Measurements from ENCODE around the gene HHEX.

The HHEX gene

GRCh38 chr10:92678206-92678605 lies 11.5 kb upstream of the HHEX start:
- DNase-seq (ENCODE audit: low read depth, low spot score) = no peak
- POLR2A ChIA-PET = no interaction called here
- no peak overlapping the region for H3K4me3 ChIP-seq (ENCODE audit: low read depth, low read length)
- CTCF ChIA-PET = interaction anchor here (1.4 kb wide), 1 partner anchor 161 kb away, joined by 3 read pairs; no protein-coding TSS in a partner anchor
- TF ChIP-seq CTCF (IDR thresholded peaks at IDR 0.05; ENCODE audit: insufficient read depth, low read length, missing control alignments) = no peak

DNA sequence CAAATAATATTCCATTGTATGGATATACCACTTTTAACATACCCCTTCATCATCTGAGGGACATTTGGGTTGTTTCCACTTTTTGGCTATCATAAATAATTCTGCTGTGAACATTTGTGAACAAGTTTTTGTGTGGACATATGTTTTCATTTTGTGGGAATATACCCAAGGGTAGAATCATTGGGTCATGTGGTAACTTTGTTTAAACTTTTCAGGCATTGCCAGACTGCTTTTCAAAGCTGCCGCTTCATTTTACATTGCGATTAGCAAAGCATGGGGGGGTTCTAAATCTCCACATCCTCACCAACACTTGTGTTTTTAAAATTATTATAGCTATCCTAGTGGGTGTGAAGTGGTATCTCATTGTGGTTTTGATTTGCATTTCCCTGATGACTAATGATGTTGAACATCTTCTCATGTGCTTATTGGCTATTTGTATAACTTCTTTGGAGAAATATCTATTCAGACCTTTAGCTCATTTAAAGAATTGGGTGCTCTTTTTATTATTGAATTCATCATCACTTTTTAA lies 8.4 kb upstream of the HHEX start:
- CTCF ChIA-PET = interaction anchor here (0.9 to 1.4 kb wide), 2 partner anchors 8 to 9 kb away, joined by 3 to 7 read pairs; partner anchors contain the start of gene HHEX
- POLR2A ChIA-PET = no interaction called here
- no peak for TF ChIP-seq CTCF (IDR thresholded peaks at IDR 0.05; ENCODE audit: insufficient read depth, low read length, missing control alignments)
- no peak overlapping the region for H3K4me3 ChIP-seq (ENCODE audit: low read depth, low read length)
- DNase-seq (ENCODE audit: low read depth, low spot score) = no peak

DNA sequence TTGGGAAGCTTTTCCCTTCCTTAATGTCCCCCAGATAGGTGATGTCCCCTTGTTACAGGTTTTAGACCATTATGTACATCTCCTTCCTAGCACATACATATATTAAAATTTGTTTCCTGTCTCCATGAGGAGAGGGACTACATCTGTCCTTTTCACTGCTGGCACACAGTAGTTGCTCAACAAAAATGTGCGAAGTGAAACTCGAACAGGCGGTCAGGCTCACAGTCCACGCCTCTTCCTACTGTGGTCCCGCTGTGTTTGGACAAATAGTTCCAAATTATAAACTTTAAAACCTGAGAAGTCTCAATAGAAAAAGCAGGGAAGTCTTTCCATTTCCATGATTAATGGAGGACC lies 1.2 kb upstream of the HHEX start:
- peak overlapping the region; percentile 68 for H3K4me3 ChIP-seq (ENCODE audit: low read depth, low read length)
- TF ChIP-seq CTCF (IDR thresholded peaks at IDR 0.05; ENCODE audit: insufficient read depth, low read length, missing control alignments) = no peak
- no peak for DNase-seq (ENCODE audit: low read depth, low spot score)
- ChIA-PET CTCF (interaction anchor here (0.9 to 1.3 kb wide), 4 partner anchors 9 to 172 kb away, joined by 3 to 5 read pairs (median 3); no protein-coding TSS in a partner anchor), POLR2A (no interaction called here)

DNA sequence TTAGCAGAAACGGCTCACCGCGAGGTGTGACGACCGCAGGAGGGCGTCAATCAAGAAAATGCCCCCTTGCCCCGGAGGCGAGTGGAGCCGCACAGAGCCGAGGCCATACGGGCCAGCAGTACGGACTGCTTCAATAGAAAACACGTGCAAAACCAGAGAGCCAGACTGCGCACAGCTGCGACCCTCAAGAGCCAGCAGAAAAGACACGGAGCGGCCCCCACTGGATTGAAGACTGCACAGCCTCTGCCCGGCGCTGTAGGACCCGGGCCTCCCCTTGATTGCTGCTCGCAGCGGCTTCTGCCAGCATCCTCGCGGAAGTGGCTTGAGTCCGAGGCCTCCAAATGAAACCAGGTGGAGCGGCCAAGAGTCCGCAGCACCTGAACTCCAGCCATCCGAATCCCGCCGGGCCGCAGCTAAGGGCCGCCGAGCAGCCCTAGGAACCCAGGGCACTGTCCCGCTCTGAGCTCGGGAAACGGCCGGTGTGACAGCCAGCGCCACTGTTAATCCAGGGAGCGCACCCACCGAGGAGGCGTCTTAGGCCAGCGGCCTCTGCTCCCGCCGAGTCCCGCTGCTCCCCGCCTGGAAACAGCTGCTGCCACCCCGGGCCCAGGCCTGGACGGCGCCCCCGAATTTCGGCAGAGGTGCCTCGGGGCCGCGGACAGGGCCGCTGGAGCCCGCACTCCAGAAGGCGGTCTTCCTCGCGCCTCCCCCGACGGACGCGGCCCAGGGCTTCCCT lies 660 bp upstream of the HHEX start:
- CTCF ChIA-PET = interaction anchor here (1.3 to 2.0 kb wide), 4 partner anchors 8 to 155 kb away, joined by 3 to 7 read pairs (median 5); no protein-coding TSS in a partner anchor
- DNase-seq (ENCODE audit: low read depth, low spot score) = no peak
- peak overlapping the region; percentile 68 for H3K4me3 ChIP-seq (ENCODE audit: low read depth, low read length)
- POLR2A ChIA-PET = interaction anchor here (1.8 kb wide), 1 partner anchor 10 kb away, joined by 5 read pairs; no protein-coding TSS in a partner anchor
- no peak for TF ChIP-seq CTCF (IDR thresholded peaks at IDR 0.05; ENCODE audit: insufficient read depth, low read length, missing control alignments)

GRCh38 chr10:92690211-92690914 lies 608 bp downstream of the HHEX start:
- no peak for TF ChIP-seq CTCF (IDR thresholded peaks at IDR 0.05; ENCODE audit: insufficient read depth, low read length, missing control alignments)
- ChIA-PET POLR2A (interaction anchor here (1.8 kb wide), 1 partner anchor 9 kb away, joined by 5 read pairs; no protein-coding TSS in a partner anchor), CTCF (interaction anchor here (1.1 to 2.0 kb wide), 4 partner anchors 10 to 153 kb away, joined by 3 to 7 read pairs (median 6); no protein-coding TSS in a partner anchor)
- peak overlapping the region; percentile 68 for H3K4me3 ChIP-seq (ENCODE audit: low read depth, low read length)
- no peak for DNase-seq (ENCODE audit: low read depth, low spot score)

All from AG04449 (cell line).